H9 (cell line): ENCODE data around the gene LONP2. TPM values are rescaled to one million over a fixed set of nuclear protein-coding genes. Genes with fewer than 3 reads are reported as not detected.

Experiments
- DNase-seq: peaks from one replicate; pipeline ENCODE4 v3.0.0-alpha.2; 2017
- H2AFZ ChIP-seq: one replicate; pipeline ENCODE4 v1.6.1; 2013; ENCODE audit warnings: mild to moderate bottlenecking, low read length, control low read depth, moderate library complexity
- H2AK5ac ChIP-seq: 2 replicates; pipeline ENCODE4 v1.6.1; 2013; ENCODE audit warnings: low read length, control low read depth, mixed read lengths; ENCODE audit not compliant: insufficient read length
- H2BK120ac ChIP-seq: one replicate; pipeline ENCODE4 v1.6.1; 2013; ENCODE audit warnings: low read depth, mild to moderate bottlenecking, low read length, control low read depth, inconsistent platforms; ENCODE audit not compliant: poor library complexity, severe bottlenecking
- H2BK12ac ChIP-seq: 2 replicates; pipeline ENCODE4 v1.6.1; 2013; ENCODE audit warnings: low read length, control low read depth, mixed read lengths, low read depth; ENCODE audit not compliant: insufficient read length
- H2BK15ac ChIP-seq: 2 replicates; pipeline ENCODE4 v1.6.1; 2013; ENCODE audit warnings: low read depth, low read length, control low read depth
- H2BK20ac ChIP-seq: one replicate; pipeline ENCODE4 v1.6.1; 2013; ENCODE audit warnings: low read depth, mild to moderate bottlenecking, low read length, control low read depth, inconsistent platforms; ENCODE audit not compliant: poor library complexity, severe bottlenecking
- H2BK5ac ChIP-seq: 2 replicates; pipeline ENCODE4 v1.6.1; 2013; ENCODE audit warnings: low read length, control low read depth, mixed read lengths; ENCODE audit not compliant: insufficient read length
- H3K14ac ChIP-seq: 2 replicates; pipeline ENCODE4 v1.6.1; 2013; ENCODE audit warnings: low read length, control low read depth; ENCODE audit not compliant: insufficient read depth
- H3K18ac ChIP-seq: 2 replicates; pipeline ENCODE4 v1.6.1; 2013; ENCODE audit warnings: low read depth, mild to moderate bottlenecking, mixed read lengths, low read length, control low read depth; ENCODE audit not compliant: insufficient read length
- H3K23ac ChIP-seq: 2 replicates; pipeline ENCODE4 v1.6.1; 2013; ENCODE audit warnings: low read length, control low read depth, mixed read lengths, low read depth; ENCODE audit not compliant: insufficient read length
- H3K23me2 ChIP-seq: 2 replicates; pipeline ENCODE4 v1.6.1; 2013; ENCODE audit warnings: low read depth, mild to moderate bottlenecking, mixed read lengths, low read length, control low read depth; ENCODE audit not compliant: insufficient read length, poor library complexity, severe bottlenecking
- H3K27ac ChIP-seq: 2 replicates; pipeline ENCODE4 v1.5.1; 2013; ENCODE audit warnings: low read length, control low read depth, mixed read lengths, low read depth; ENCODE audit not compliant: insufficient read length
- H3K27me3 ChIP-seq: 2 replicates; pipeline ENCODE4 v1.6.1; 2013; ENCODE audit warnings: low read length, control low read depth, inconsistent platforms; ENCODE audit not compliant: insufficient read depth
- H3K4ac ChIP-seq: 2 replicates; pipeline ENCODE4 v1.6.1; 2013; ENCODE audit warnings: low read depth, mild to moderate bottlenecking, control low read depth, inconsistent platforms, low read length, moderate library complexity
- H3K4me1 ChIP-seq: 2 replicates; pipeline ENCODE4 v1.6.1; 2013; ENCODE audit warnings: low read length, control low read depth, inconsistent platforms; ENCODE audit not compliant: insufficient read depth
- H3K4me2 ChIP-seq: 2 replicates; pipeline ENCODE4 v1.6.1; 2013; ENCODE audit warnings: low read length, control low read depth, mixed read lengths; ENCODE audit not compliant: insufficient read length, insufficient read depth
- H3K56ac ChIP-seq: 2 replicates; pipeline ENCODE4 v1.6.1; 2013; ENCODE audit warnings: low read depth, mild to moderate bottlenecking, mixed read lengths, low read length, control low read depth; ENCODE audit not compliant: insufficient read length
- H3K79me1 ChIP-seq: 2 replicates; pipeline ENCODE4 v1.6.1; 2013; ENCODE audit warnings: low read depth, mild to moderate bottlenecking, moderate library complexity, low read length, control low read depth, inconsistent platforms; ENCODE audit not compliant: insufficient read depth, poor library complexity, severe bottlenecking
- H3K79me2 ChIP-seq: 2 replicates; pipeline ENCODE4 v1.6.1; 2013; ENCODE audit warnings: low read length, control low read depth, inconsistent platforms; ENCODE audit not compliant: insufficient read depth
- H3K9ac ChIP-seq: 2 replicates; pipeline ENCODE4 v1.6.1; 2013; ENCODE audit warnings: low read length, control low read depth, mixed read lengths; ENCODE audit not compliant: insufficient read length; ENCODE audit errors: extremely low read depth
- H3K9me3 ChIP-seq: one replicate; pipeline ENCODE4 v1.6.1; 2013; ENCODE audit warnings: low read depth, low read length, inconsistent platforms; ENCODE audit not compliant: control insufficient read depth
- H3T11ph ChIP-seq: one replicate; pipeline ENCODE4 v1.6.1; 2013; ENCODE audit warnings: mild to moderate bottlenecking, low read length, control low read depth, inconsistent platforms
- H4K20me1 ChIP-seq: one replicate; pipeline ENCODE4 v1.6.1; 2013; ENCODE audit not compliant: control insufficient read depth, insufficient read length, insufficient read depth
- H4K5ac ChIP-seq: 2 replicates; pipeline ENCODE4 v1.6.1; 2013; ENCODE audit warnings: low read depth, mild to moderate bottlenecking, mixed read lengths, low read length, control low read depth; ENCODE audit not compliant: insufficient read length
- H4K8ac ChIP-seq: replicated peaks from 2 replicates; pipeline ENCODE4 v1.6.1; 2013; ENCODE audit warnings: low read length, control low read depth, mixed read lengths, low read depth; ENCODE audit not compliant: insufficient read length
- H4K91ac ChIP-seq: 2 replicates; pipeline ENCODE4 v1.6.1; 2013; ENCODE audit warnings: low read depth, mild to moderate bottlenecking, moderate library complexity, mixed read lengths, low read length, control low read depth; ENCODE audit not compliant: insufficient read length
- H3K27ac Mint-ChIP-seq, 3 experiments: 2 replicates in 2 of 3; 3 replicates in 1 of 3; pipeline ENCODE4 v1.8.0; 2020 to 2021; ENCODE audit warnings: mixed read lengths in 3 of 3, mild to moderate bottlenecking in 1 of 3, moderate library complexity in 1 of 3
- H3K27me3 Mint-ChIP-seq: 2 replicates; pipeline ENCODE4 v1.8.0; 2021; ENCODE audit warnings: low read depth, mild to moderate bottlenecking, moderate library complexity, mixed read lengths
- H3K36me3 Mint-ChIP-seq, 3 experiments: 2 replicates in 2 of 3; 3 replicates in 1 of 3; pipeline ENCODE4 v1.8.0; 2020 to 2021; ENCODE audit warnings: low read depth in 3 of 3, mixed read lengths in 3 of 3; ENCODE audit not compliant: insufficient read depth in 1 of 3
- H3K4me1 Mint-ChIP-seq, 2 experiments: 2 replicates each; pipeline ENCODE4 v1.8.0; 2020; ENCODE audit warnings: mixed read lengths in 2 of 2
- H3K4me3 Mint-ChIP-seq, 2 experiments: 2 replicates in 1 of 2; 3 replicates in 1 of 2; pipeline ENCODE4 v1.8.0; 2020 to 2021; ENCODE audit warnings: mild to moderate bottlenecking in 2 of 2, mixed read lengths in 2 of 2, moderate library complexity in 1 of 2
- H3K9me3 Mint-ChIP-seq, 2 experiments: 2 replicates in 1 of 2; 3 replicates in 1 of 2; pipeline ENCODE4 v1.8.0; 2020; ENCODE audit warnings: mild to moderate bottlenecking in 2 of 2, mixed read lengths in 2 of 2, moderate library complexity in 1 of 2
- CTCF ChIP-seq: fragments of 200-600 bp; sonication (generic); conservative IDR thresholded peaks from 3 replicates; pipeline ENCODE4 v1.8.0; 2021; ENCODE audit warnings: antibody characterized with exemption, mild to moderate bottlenecking
- WGBS: extraction: QIAGEN DNeasy Blood & Tissue Kit; methylation state at CpG from one replicate; pipeline ENCODE4 v1.1.7; 2013; ENCODE audit warnings: missing lambda C conversion rate, low lambda C conversion rate, mixed read lengths; ENCODE audit not compliant: insufficient read length; ENCODE audit errors: extremely low coverage; 5-methylcytosine and 5-hydroxymethylcytosine counted together
- total RNA-seq: library from RNA; stranded (reverse); gene quantifications from 2 replicates; pipeline ENCODE4 v1.2.1, GENCODE V29; 2021

LONP2 gene
- total RNA-seq, 1 experiment from 2014 or later, result 27.8 TPM

- Mint-ChIP-seq H3K9me3 (no peaks in the 10 kb centered on the region; a peak in 1 of 5 replicates), H3K4me1 (no peaks in the 10 kb centered on the region), H3K27me3 (no peaks in the 10 kb centered on the region), H3K27ac (no peak overlapping the region), H3K36me3 (no peaks in the 10 kb centered on the region; a peak in 1 of 7 replicates), H3K4me3 (no peak overlapping the region)
- Histone ChIP-seq H3K4me1 (no peaks in the 10 kb centered on the region), H3T11ph (no peak overlapping the region), H3K56ac (no peak overlapping the region), H3K14ac (no peak overlapping the region), H3K23ac (no peak overlapping the region), H2BK15ac (no peak overlapping the region), H3K9me3 (no peaks in the 10 kb centered on the region), H3K18ac (no peak overlapping the region), H2BK120ac (no peak overlapping the region), H4K20me1 (no peaks in the 10 kb centered on the region), H3K27me3 (no peaks in the 10 kb centered on the region), H3K9ac (no peak overlapping the region), H2AK5ac (no peak overlapping the region), H3K4me2 (no peak overlapping the region), H4K91ac (no peak overlapping the region), H2BK12ac (no peak overlapping the region), H3K27ac (no peak overlapping the region), H2AFZ (no peak overlapping the region), H4K8ac (no peak overlapping the region), H2BK5ac (no peak overlapping the region), H3K23me2 (no peaks in the 10 kb centered on the region), H2BK20ac (no peak overlapping the region), H4K5ac (no peak overlapping the region), H3K4ac (no peak overlapping the region), H3K79me1 (no peaks in the 10 kb centered on the region), H3K79me2 (no peaks in the 10 kb centered on the region)
- no peak for DNase-seq
- no peak for TF ChIP-seq CTCF
- WGBS, result no CpG with 5 or more reads among the region's 3 CpGs
Measured at GRCh38 chr16:48197294-48197693, 46.8 kb upstream of the LONP2 start.
